ENCODE results near the gene CA12. TPM values are rescaled to one million over a fixed set of nuclear protein-coding genes. Genes with fewer than 3 reads are reported as not detected.

Gene CA12
- total RNA-seq, 1 experiment from 2014 or later, result 0.97 TPM

DNA sequence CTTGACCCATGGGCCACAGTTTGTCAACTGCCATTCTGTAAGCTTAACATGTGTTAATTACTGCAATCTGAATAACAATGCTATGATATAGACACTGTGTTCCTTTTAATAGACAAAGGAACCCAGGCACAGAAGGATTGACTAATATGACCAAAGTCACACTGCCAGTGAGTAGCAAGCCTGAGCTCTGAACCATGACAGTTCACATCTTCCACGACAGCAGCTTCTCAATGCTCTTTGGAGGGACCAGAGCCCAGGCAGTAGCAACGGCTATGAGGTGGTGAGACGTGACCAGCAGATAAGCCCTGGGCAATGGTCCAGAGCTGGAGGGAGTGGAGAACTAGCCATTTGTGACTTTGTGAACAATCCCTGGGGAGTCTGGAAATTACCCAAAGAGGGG, 19.4 kb downstream of the CA12 start:
- POLR2A ChIA-PET (ENCODE audit: low non-redundant PET), result no interaction called here
- Histone ChIP-seq H3K9me3 (ENCODE audit: low read depth, low read length, poor library complexity, severe bottlenecking) (no peaks in the 10 kb centered on the region), H3K27ac (ENCODE audit: low read depth, low read length, poor library complexity, severe bottlenecking) (no peak overlapping the region), H3K36me3 (ENCODE audit: insufficient read depth, low read length, poor library complexity, severe bottlenecking) (no peaks in the 10 kb centered on the region), H3K4me1 (ENCODE audit: insufficient read depth, low read length, poor library complexity, severe bottlenecking) (no peaks in the 10 kb centered on the region), H3K27me3 (replicated peaks; ENCODE audit: insufficient read depth, low read depth, low read length, poor library complexity) (no peaks in the 10 kb centered on the region), H3K4me3 (ENCODE audit: low read depth, low read length, poor library complexity, severe bottlenecking) (no peak overlapping the region)
- DNase-seq (ENCODE audit: low spot score), result no peak
- intact Hi-C loops (cut with micrococcal nuclease; ENCODE audit: unreplicated experiment), result no loop called here
- TF ChIP-seq EZH2 (IDR thresholded peaks at IDR 0.05; ENCODE audit: borderline replicate concordance, low read depth, low read length, poor library complexity, severe bottlenecking), result no peak
- TF ChIP-seq CTCF (conservative IDR thresholded peaks at IDR 0.05; ENCODE audit: low read depth, low read length), result no peak
- BruUV-seq (replicated peaks), result no TSS peak
- CTCF ChIA-PET, result no interaction called here

- Histone ChIP-seq H3K4me3 (ENCODE audit: low read depth, low read length, poor library complexity, severe bottlenecking) (no peak overlapping the region), H3K4me1 (ENCODE audit: insufficient read depth, low read length, poor library complexity, severe bottlenecking) (no peaks in the 10 kb centered on the region), H3K36me3 (ENCODE audit: insufficient read depth, low read length, poor library complexity, severe bottlenecking) (no peaks in the 10 kb centered on the region), H3K9me3 (ENCODE audit: low read depth, low read length, poor library complexity, severe bottlenecking) (no peaks in the 10 kb centered on the region), H3K27me3 (replicated peaks; ENCODE audit: insufficient read depth, low read depth, low read length, poor library complexity) (no peaks in the 10 kb centered on the region), H3K27ac (ENCODE audit: low read depth, low read length, poor library complexity, severe bottlenecking) (no peak overlapping the region)
- no TSS peak for BruUV-seq (replicated peaks)
- TF ChIP-seq CTCF (conservative IDR thresholded peaks at IDR 0.05; ENCODE audit: low read depth, low read length) (no peak), EZH2 (IDR thresholded peaks at IDR 0.05; ENCODE audit: borderline replicate concordance, low read depth, low read length, poor library complexity, severe bottlenecking) (no peak)
- CTCF ChIA-PET, result no interaction called here
- intact Hi-C loops (cut with micrococcal nuclease; ENCODE audit: unreplicated experiment), result no loop called here
- POLR2A ChIA-PET (ENCODE audit: low non-redundant PET), result no interaction called here
- DNase-seq (ENCODE audit: low spot score), result no peak
Observed at GRCh38 chr15:63360170-63360569, 21.5 kb downstream of the CA12 start.

DNA sequence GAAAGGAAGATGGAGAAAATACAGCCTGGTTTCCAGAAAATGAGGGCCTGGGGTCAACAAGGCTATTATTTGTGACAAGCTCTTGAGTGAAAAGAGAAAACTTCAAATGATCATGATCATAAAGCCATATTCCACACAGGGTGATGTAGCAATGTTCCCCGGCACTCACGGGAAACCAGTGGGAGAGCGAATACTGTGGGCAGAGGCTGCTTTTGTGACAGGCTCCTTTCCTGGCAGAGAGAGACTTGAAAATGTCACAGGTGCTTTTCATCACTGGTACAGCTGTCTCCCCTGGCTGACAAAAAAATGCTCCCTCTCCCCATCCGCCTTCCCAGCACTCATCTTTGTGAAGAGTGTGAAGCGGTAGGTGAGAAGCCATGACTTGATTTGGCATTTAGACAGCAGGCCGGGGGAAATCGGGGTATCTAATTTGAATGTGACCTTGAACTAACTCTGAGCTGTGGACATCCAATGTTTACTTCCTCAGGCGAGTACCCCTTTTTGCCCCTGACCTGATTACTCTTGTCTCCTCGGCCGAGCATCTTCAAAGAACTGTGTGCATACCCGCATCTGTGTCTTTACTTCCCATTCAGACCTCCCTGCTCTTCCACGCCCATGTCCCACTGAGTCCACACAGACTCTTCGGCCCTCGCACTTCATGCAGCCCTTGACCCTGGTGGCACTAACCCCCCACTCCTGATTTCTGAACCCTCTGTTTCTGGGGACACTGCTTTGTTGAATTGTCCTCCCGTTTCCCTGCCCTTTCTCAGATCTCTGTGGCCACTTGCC, 23.2 kb downstream of the CA12 start:
- Histone ChIP-seq H3K4me1 (ENCODE audit: insufficient read depth, low read length, poor library complexity, severe bottlenecking) (no peaks in the 10 kb centered on the region), H3K27me3 (replicated peaks; ENCODE audit: insufficient read depth, low read depth, low read length, poor library complexity) (no peaks in the 10 kb centered on the region), H3K4me3 (ENCODE audit: low read depth, low read length, poor library complexity, severe bottlenecking) (no peak overlapping the region), H3K36me3 (ENCODE audit: insufficient read depth, low read length, poor library complexity, severe bottlenecking) (no peaks in the 10 kb centered on the region), H3K9me3 (ENCODE audit: low read depth, low read length, poor library complexity, severe bottlenecking) (no peaks in the 10 kb centered on the region), H3K27ac (ENCODE audit: low read depth, low read length, poor library complexity, severe bottlenecking) (no peak overlapping the region)
- no peak for DNase-seq (ENCODE audit: low spot score)
- TF ChIP-seq CTCF (conservative IDR thresholded peaks at IDR 0.05; ENCODE audit: low read depth, low read length) (no peak), EZH2 (IDR thresholded peaks at IDR 0.05; ENCODE audit: borderline replicate concordance, low read depth, low read length, poor library complexity, severe bottlenecking) (no peak)
- CTCF ChIA-PET, result no interaction called here
- POLR2A ChIA-PET (ENCODE audit: low non-redundant PET), result no interaction called here
- BruUV-seq (replicated peaks), result no TSS peak
- intact Hi-C loops (cut with micrococcal nuclease; ENCODE audit: unreplicated experiment), result no loop called here

All from A673 (cell line).